Measurements from ENCODE around the gene MYRF.

MYRF gene

GRCh38 chr11:61752117-61752924, at the start of gene MYRF:
MYRF (plus strand) TSS chr11:61752636; CDS start chr11:61752745, 109 bp downstream.
- DNase-seq: peak; percentile 47

DNA sequence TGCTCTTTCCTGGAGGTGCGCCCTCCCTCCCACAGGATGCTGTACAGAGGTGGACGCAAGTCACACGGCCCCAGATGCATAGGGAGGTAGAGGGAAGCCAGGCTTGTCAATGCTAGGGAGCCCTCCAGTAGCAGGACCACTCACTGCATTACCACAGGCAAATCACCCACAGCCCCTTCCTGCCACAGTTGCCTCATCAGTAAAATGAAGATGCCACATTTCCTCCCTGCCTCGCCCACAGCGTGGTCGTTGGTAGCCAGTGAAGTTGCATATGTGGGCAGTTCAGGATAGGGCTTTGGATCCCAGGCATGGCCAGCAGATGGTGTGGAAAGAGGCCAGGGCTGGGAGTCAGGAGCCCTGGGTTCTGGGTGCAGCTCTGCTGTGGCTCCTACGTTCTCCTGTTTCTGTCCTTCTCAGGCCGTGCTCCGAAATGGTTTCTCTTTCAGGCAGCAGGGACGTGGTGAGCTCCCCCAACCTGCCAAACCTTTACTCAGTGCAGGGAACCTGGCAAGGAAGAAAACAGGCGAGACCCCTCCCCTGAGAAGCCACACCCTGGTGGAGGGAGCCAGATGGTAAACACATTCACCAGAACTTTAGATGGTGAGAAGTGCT, 49.6 kb upstream of the MYRF start:
- DNase-seq: peak; percentile 8

GRCh38 chr11:61704838-61705237, 47.6 kb upstream of the MYRF start:
- no peak for DNase-seq

GRCh38 chr11:61706452-61707400, 45.7 kb upstream of the MYRF start:
- DNase-seq: no peak

DNA sequence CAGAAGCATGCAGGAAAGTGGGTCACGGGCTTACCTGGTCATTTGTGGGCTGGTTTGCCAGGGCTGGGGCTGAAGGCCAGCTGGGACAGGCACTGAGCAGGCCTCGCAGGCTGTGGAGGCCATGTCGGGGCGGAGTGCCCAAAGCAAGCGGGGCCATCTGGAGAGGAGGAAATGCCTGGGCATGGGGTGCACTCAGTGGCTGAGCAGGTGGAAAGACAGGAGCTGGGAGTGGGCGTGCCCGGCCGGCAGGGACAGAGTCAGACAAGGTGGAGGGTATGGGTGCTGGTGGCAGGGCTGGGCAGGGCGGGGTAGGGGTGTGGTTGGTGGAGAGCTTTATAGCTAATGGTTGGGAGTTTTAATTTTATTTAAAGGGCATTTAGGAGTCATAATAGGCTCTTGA, 44.9 kb upstream of the MYRF start:
- DNase-seq: no peak

GRCh38 chr11:61709110-61709509, 43.3 kb upstream of the MYRF start:
- no peak for DNase-seq

DNA sequence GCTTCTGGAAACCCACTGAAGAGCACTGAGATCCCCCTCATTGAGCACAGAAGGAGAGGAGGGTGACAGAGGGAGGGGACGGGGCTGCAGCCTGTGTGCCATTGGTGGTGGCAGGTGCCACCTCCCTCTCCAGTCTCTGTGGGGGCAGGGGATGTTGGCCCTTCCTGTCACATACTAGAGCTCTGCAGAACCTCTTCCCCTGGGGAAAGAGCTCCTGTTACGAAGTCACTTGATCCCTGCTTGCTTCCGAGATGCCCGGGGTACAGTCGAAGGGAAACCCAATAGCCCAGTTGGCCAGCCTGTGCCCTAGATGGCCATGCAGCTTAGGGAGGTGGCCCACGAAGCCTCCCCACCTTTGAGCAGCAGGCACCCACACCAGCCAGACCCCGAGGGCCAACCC, 42.9 kb upstream of the MYRF start:
- no peak for DNase-seq

DNA sequence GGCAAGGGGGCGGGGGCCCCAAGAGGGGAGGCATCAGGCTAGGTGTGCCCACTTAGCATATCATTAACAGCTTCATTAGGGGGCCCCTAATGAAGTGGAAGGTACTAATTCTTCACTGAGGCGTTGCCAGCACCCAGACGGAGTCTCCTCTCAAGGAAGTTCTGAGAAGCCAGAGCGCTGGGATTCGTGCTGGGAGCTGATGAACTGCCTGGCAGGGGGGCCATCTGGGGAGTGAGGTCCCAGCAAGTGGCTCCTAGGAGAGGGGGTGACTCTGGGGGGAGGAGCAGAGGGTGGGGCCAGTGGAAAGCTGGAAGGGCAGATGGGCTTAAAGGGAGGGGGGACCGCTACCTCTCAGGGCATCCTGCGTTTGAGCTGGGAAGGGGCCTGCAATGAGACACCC, 42.4 kb upstream of the MYRF start:
- DNase-seq: no peak

GRCh38 chr11:61711037-61711436, 41.4 kb upstream of the MYRF start:
- no peak for DNase-seq

DNA sequence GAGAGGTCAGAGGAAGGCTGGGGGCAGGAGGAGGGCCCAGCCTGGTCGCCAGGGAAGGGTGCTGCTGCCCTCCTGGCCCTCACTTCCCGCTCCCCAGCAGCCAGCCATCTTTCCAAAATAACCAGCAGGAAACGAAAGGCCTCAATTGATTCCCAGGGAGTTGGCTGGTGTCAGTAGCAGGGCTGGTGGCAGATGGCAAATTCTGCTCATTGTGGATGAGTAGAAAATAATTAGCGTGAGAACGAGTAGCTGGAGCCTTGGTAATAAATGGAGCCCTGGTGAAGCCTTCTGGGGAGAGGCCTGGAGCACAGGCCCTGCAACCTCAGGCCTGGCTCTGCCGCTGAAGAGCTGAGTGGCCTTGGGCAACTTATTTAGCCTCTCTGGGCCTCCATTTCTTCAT, 40.9 kb upstream of the MYRF start:
- no peak for DNase-seq

DNA sequence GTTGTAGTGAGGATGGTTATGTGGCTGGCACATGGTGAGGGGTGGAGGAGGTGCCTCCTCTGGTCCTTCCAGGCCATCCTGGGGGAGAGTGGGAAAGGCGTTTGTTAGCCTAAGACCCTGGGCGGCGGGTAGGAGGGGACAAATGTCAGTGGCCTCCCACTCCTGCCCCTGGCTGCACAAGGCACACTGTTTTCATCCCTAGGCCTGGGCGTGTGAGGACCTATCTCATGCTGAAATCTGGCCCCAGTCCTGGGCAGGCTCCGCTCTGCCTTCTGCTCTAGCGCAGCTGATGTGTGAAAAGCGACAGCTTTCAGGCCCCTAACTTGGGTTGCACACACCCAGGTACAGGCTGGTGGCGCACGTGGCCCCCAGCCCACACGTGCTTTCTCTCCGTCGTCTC, 40.1 kb upstream of the MYRF start:
- DNase-seq: no peak

DNA sequence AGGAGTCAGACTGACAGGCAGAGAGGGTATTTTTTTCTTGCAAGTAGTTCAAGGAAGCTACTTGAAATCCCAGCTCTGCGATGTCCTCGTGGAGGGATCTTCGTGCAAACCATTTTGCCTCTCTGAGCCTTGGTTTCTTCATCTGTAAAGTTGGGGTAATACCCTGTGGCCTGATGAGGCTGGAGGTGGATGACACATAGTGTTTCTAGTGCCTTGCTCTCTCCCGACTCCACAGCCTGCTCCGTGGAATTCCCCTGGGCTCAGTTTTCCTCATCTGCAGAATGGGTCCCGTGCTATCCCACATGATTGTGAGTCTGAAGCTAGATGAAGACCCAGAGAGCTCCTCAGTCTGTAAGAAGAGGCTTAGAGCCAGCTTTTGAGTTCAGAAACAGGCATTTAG, 39.6 kb upstream of the MYRF start:
- DNase-seq: no peak

DNA sequence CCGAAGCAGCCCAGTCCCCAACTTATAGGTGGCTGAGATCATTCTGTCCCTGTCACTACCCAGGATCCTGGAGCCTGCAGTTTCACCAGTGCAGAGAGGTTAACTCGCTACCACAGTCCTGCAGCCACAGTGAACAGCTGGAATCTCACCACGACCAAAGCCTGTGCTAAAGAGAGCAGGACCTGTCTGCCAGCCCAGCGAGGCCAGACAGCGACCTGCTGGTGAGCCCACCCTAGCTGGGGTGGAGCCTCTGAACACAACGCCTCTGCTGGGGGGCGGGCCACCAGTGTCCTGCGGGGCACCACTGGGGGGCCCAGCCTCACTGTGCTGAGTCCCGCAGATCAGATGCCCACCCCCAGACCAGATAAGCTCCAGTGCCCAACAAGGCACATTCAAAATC, 39.0 kb upstream of the MYRF start:
- DNase-seq: no peak

- DNase-seq: no peak
These were observed 38.5 kb upstream of the MYRF start for GRCh38 chr11:61713906-61714305.

DNA sequence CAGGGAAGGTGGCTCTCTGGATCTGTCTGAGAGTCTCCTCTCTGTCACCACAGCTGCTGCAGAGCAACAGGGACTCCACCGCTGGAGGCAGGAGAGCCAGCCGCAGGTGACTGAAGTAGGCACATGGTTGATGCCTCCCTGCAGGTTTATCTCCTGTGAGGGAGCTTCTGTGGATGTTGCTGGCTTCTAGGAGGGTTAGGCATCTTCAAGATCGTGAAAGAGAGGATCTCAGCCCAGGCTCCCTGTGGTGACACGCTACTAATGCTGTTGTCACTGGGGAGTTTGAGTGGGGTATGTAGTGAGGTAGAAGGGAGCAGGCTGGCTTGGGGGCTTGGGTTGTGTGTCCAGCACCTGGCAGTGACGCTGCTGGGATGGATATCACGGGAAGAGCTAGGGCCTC, 38.1 kb upstream of the MYRF start:
- no peak for DNase-seq

DNA sequence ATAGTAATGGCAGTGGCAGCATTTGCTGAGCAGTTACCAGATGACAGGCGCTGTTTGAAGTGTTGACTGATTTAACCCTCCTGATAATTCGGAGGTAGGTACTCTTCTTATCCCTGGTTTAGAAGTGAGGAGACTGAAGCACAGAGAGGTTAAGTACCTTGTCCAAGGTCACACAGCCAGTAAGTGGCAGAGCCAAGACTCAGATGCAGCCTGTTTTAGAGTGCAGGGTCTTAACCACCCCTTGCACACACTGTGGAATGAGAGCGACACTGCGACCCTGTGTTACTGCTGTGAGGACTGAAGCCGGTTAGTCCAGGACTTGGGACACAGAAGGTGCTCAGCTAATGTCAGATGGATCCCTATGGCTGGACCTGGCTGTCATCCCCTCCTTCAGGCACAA, 37.5 kb upstream of the MYRF start:
- DNase-seq: no peak

DNA sequence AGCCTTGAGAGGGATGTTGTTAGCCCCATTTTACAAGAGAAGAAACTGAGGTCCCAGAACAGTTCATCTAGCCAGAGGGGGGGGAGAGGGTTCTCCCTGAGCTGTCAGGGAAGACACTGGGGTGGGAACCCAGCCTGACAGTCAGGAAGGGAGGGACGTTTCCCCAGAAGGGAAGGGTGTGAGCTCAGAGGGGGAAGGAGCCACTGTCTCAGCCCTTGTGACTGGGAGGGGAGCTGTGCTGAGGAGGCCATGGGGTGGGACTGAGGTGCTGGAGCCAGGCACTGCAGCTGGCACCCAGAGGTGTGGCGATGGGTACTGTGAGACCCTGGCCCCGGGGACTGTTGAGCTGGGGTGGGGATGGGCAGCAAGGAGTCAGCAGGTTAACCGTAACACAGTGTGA, 36.6 kb upstream of the MYRF start:
- DNase-seq: no peak

DNA sequence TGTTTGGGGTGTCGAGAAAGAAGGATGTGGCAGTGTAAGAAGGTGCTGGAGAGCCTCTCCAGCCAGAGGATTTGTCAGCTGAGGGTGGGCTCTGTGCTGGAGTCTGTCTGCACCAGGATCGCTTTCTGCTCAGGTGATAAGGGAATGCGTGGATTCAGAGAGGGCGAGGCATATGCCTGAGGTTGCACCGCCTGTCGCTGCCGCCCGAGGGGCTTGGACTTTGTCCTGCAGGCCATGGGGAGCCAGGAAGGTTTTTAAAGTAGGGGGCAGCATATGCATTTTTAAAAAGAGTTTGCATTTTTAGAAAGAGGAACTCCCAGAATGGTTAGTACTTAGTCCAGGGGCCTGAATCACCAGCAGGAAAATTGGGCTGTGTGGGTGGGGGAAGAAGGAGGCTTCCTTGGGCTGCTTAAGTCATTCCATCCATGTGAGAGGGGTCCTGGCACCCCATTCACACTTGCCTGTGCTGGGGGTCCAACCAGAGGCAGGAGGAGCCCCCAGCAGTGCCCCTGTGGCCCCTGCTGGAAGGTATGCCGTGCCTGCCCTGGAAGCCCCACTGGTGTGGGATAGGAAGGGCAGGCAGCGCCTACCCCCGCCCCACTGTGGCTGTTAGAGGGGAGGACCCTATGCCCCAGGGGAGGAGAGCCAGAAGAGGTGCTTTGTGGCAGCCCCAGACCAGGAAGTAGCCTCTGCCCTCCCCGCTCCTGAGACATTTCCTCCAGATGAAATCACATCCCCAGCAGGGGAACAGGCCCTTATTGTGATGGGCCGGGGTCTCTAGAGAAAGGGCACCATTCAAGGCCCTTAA, 35.8 kb upstream of the MYRF start:
- no peak for DNase-seq

GRCh38 chr11:61717286-61718033, 35.0 kb upstream of the MYRF start:
- DNase-seq: no peak

DNA sequence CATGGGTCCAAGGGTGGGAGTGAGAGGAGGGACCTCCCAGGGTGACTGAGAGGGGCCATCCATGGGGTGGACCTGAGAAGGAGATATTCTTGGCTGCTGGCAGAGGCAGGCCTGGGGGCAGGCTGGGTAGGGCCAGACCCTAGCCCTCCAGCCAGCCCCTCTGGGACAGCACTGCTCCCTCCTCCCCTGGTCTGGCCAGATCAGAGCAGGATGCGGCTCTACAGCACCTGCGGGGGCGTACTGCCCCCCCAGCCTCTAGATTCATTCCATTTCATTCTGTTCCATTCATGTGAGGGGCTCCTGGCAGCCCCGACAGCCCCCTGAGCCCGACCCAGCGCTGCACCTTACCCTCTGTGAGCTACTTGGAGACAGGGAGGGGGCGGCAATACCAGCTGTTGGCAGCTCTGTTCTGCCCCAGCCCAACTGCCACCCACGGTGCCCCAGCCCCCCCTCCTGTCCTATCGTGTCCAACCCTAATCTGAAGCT, 34.3 kb upstream of the MYRF start:
- DNase-seq: no peak

GRCh38 chr11:61718621-61719302, 33.7 kb upstream of the MYRF start:
- no peak for DNase-seq
